ENCODE data around the gene OBI1.

The OBI1 gene

GRCh38 chr13:78586706-78587105, 72.2 kb downstream of the OBI1 start:
- TF ChIP-seq CTCF (IDR thresholded peaks at IDR 0.05): no peak

- no peak for TF ChIP-seq CTCF (IDR thresholded peaks at IDR 0.05)
Measured at GRCh38 chr13:78576261-78576660, 82.7 kb downstream of the OBI1 start.

GRCh38 chr13:78572459-78572858, 86.5 kb downstream of the OBI1 start:
- TF ChIP-seq CTCF (IDR thresholded peaks at IDR 0.05): no peak

GRCh38 chr13:78569029-78569428, 89.9 kb downstream of the OBI1 start:
- no peak for TF ChIP-seq CTCF (IDR thresholded peaks at IDR 0.05)

GRCh38 chr13:78566631-78567030, 92.3 kb downstream of the OBI1 start:
- no peak for TF ChIP-seq CTCF (IDR thresholded peaks at IDR 0.05)

Data from LNCAP (cell line).